Measurements from ENCODE around the gene CDYL2. TPM values are rescaled to one million over a fixed set of nuclear protein-coding genes. Genes with fewer than 3 reads are reported as not detected.

The CDYL2 gene
- total RNA-seq, 1 donor from 2014 or later: 2.4 TPM

Other genes starting within 250 kb of the CDYL2 start
- 21.4 TPM for gene CMC2, start 202.3 kb upstream of the CDYL2 start, total RNA-seq
- 35.2 TPM for gene CENPN, start 202.6 kb upstream of the CDYL2 start, total RNA-seq
- 28.9 TPM for gene ATMIN, start 231.2 kb upstream of the CDYL2 start, total RNA-seq

Data from tongue (tissue), 1 donor.